Adrenal gland (tissue), 12 donors: ENCODE data around the gene ENOPH1. TPM values are rescaled to one million over a fixed set of nuclear protein-coding genes. Genes with fewer than 3 reads are reported as not detected.
"Not testable (repeated sequence)": the region's sequence is repeated elsewhere in the genome, so short reads cannot be mapped to it uniquely, and the experiment has no call there.

Experiments used
- DNase-seq, 7 donors: peaks; one replicate each; pipeline ENCODE4 v3.0.0-alpha.2; 2019 to 2020
- H3K27ac ChIP-seq, 5 donors: fragments of 200-600 bp; sonication (generic) in 4 of 5; 1 replicate in 3 of 5; 2 replicates in 2 of 5; pipeline versions ENCODE4 v1.5.1 to v1.8.0; 2016 to 2020; ENCODE audit warnings: mild to moderate bottlenecking in 1 of 5
- H3K27me3 ChIP-seq: fragments of 200-600 bp; 2 replicates; pipeline ENCODE4 v1.8.0; 2021
- H3K36me3 ChIP-seq, 2 donors: fragments of 200-600 bp; replicated peaks in 1 of 2; 1 replicate in 1 of 2; 2 replicates in 1 of 2; pipeline versions ENCODE4 v1.5.1 to v1.8.0; 2018 to 2022
- H3K4me1 ChIP-seq, 2 donors: fragments of 200-600 bp; replicated peaks in 1 of 2; 1 replicate in 1 of 2; 2 replicates in 1 of 2; pipeline versions ENCODE4 v1.5.1 to v1.8.0; 2018 to 2021
- H3K4me3 ChIP-seq, 4 donors: fragments of 200-600 bp; sonication (generic) in 3 of 4; one replicate each; pipeline ENCODE4 v1.5.1; 2016 to 2018
- H3K9me3 ChIP-seq, 3 donors: fragments of 200-600 bp; sonication (generic) in 1 of 3; replicated peaks in 1 of 3; 1 replicate in 2 of 3; 2 replicates in 1 of 3; pipeline versions ENCODE4 v1.5.1 to v1.8.0; 2016 to 2021
- CTCF ChIP-seq, 6 experiments: fragments of 450-650 bp in 4 of 6; fragments of 200-600 bp in 2 of 6; sonication (generic) in 1 of 6; IDR thresholded peaks; 1 replicate in 5 of 6; 2 replicates in 1 of 6; pipeline versions ENCODE4 v1.5.1 to v1.8.0; 2016 to 2021; ENCODE audit warnings: antibody characterized with exemption in 6 of 6, mild to moderate bottlenecking in 2 of 6, moderate library complexity in 1 of 6
- POLR2A ChIP-seq, 2 donors: fragments of 450-650 bp; IDR thresholded peaks; one replicate each; pipeline ENCODE4 v1.6.1; 2017; ENCODE audit warnings: antibody characterized with exemption in 2 of 2, mild to moderate bottlenecking in 2 of 2, moderate library complexity in 1 of 2
- WGBS, 4 donors: extraction: QIAGEN DNeasy Blood & Tissue Kit in 2 of 4; methylation state at CpG; one replicate each; pipeline versions ENCODE4 v1.1.5 to v1.1.7; 2013 to 2017; 5-methylcytosine and 5-hydroxymethylcytosine counted together
- intact Hi-C, 2 donors: fragments of 100-400 bp; cut with DNase I; formaldehyde crosslinking; loops; one replicate each; pipeline versions ENCODE4 v1.14.1 to v1.15.0; 2022 to 2023
- polyA plus RNA-seq, 3 donors: library from polyadenylated mRNA; stranded (reverse); fragments of 200-250 nt in 2 of 3; fragments of 350-450 nt in 1 of 3; fragmentation: Illumina TruSeq in 1 of 3; extraction: RNeasy Lipid Tissue Mini Kit (QIAGEN cat#74804) in 1 of 3; gene quantifications; one replicate each; pipeline ENCODE4 v1.2.3, GENCODE V29; 2013 to 2014
- total RNA-seq, 9 donors: library from RNA; depleted of rRNA in 4 of 9; stranded (reverse); fragments of >200 nt in 4 of 9; fragments of 120-200 nt in 1 of 9; fragmentation: NEBNext Ultra II Directional in 1 of 9; extraction: Animal tissue kit (Norgen Biotek cat#: 25700) in 1 of 9; gene quantifications; one replicate each; pipeline versions ENCODE4 v1.1.0 to v1.2.4, GENCODE V29; 2013 to 2023
- donor health status: healthy with polysubstance abuse.
- donor health status: Bipolar disorder and iron deficiency.
- donor health status: DM: yes; HTN: yes; CAD: no.
- donor health status: DM: no; HTN: no; CAD: no.
- donor health status: DM: no; HTN: no; CAD: no.
- donor health status: DM: yes; HTN: yes; CAD: no.

ENOPH1 gene
- total and polyA plus RNA-seq, 12 donors = 22.7 to 65.7 (median 35.0) TPM

- H3K27me3 ChIP-seq = no peaks in the 10 kb centered on the region
- TF ChIP-seq CTCF (IDR thresholded peaks at IDR 0.05) = no peak
- TF ChIP-seq POLR2A (IDR thresholded peaks at IDR 0.05) = no peak
- no peak for DNase-seq
- intact Hi-C loops = no loop called here
- 77 to 91% (median 88%) methylated on average over 2 of the region's 2 CpGs for WGBS, 4 donors
- H3K9me3 ChIP-seq = no peaks in the 10 kb centered on the region
- no peak overlapping the region for H3K27ac ChIP-seq
- no peaks in the 10 kb centered on the region for H3K4me1 ChIP-seq
- no peaks in the 10 kb centered on the region for H3K36me3 ChIP-seq
- H3K4me3 ChIP-seq = no peak overlapping the region
These were observed 48.6 kb upstream of the ENOPH1 start for GRCh38 chr4:82381661-82382296.

GRCh38 chr4:82382751-82383150 lies 47.6 kb upstream of the ENOPH1 start:
- intact Hi-C loops = no loop called here
- no peaks in the 10 kb centered on the region for H3K36me3 ChIP-seq
- no peak overlapping the region for H3K4me3 ChIP-seq
- no peak overlapping the region for H3K27ac ChIP-seq
- TF ChIP-seq POLR2A (IDR thresholded peaks at IDR 0.05) (no peak), CTCF (IDR thresholded peaks at IDR 0.05) (no peak)
- 28 to 51% (median 35%) methylated on average over 2 of the region's 2 CpGs for WGBS, 4 donors
- DNase-seq = no peak
- H3K27me3 ChIP-seq = no peaks in the 10 kb centered on the region
- no peaks in the 10 kb centered on the region for H3K9me3 ChIP-seq
- no peaks in the 10 kb centered on the region for H3K4me1 ChIP-seq

GRCh38 chr4:82386312-82386711 lies 44.1 kb upstream of the ENOPH1 start:
- intact Hi-C loops, H3K36me3 ChIP-seq, H3K9me3 ChIP-seq, H3K27me3 ChIP-seq, H3K4me3 ChIP-seq, H3K27ac ChIP-seq, H3K4me1 ChIP-seq, DNase-seq: not testable (repeated sequence)
- 90 to 97% (median 96%) methylated on average over 8 of the region's 8 CpGs for WGBS, 4 donors

GRCh38 chr4:82388405-82388804 lies 42.0 kb upstream of the ENOPH1 start:
- Histone ChIP-seq H3K4me1 (no peaks in the 10 kb centered on the region), H3K36me3 (no peaks in the 10 kb centered on the region), H3K27ac (no peak overlapping the region), H3K4me3 (no peak overlapping the region), H3K9me3 (no peaks in the 10 kb centered on the region), H3K27me3 (no peaks in the 10 kb centered on the region)
- 56 to 81% (median 67%) methylated on average over 1 of the region's 1 CpG for WGBS, 4 donors
- TF ChIP-seq CTCF (IDR thresholded peaks at IDR 0.05) (peak in 1 of 6 experiments; percentile 18), POLR2A (IDR thresholded peaks at IDR 0.05) (no peak)
- intact Hi-C loops = no loop called here
- DNase-seq = no peak

- intact Hi-C loops = not testable (repeated sequence)
- 81 to 95% (median 92%) methylated on average over 9 of the region's 9 CpGs for WGBS, 4 donors
These were observed 40.3 kb upstream of the ENOPH1 start for GRCh38 chr4:82390061-82390460.

More at GRCh38 chr4:82390061-82390460, 40.3 kb upstream of the ENOPH1 start:
- not testable (repeated sequence) for H3K36me3 ChIP-seq, H3K4me1 ChIP-seq, H3K4me3 ChIP-seq, H3K9me3 ChIP-seq, H3K27ac ChIP-seq, H3K27me3 ChIP-seq, DNase-seq
